K562 (cell line): ENCODE measurements around the gene COX14. TPM values are rescaled to one million over a fixed set of nuclear protein-coding genes. Genes with fewer than 3 reads are reported as not detected.
A peak's percentile ranks its signal among the peaks of the same experiment; 100 is the strongest.

Experiments
- ATAC-seq: fragments of 200-7000 bp; cut with Tn5 transposase; 3 replicates; pipeline ENCODE4 v1.9.1; 2020; ENCODE audit warnings: moderate library complexity
- BruUV-seq: library from RNA; stranded (reverse); fragments of 400-500 nt; replicated peaks from 2 replicates; lab custom pipeline; 2021; lab: Mats Ljungman, UMichigan
- CTCF ChIA-PET: fragments of 300-600 bp; formaldehyde crosslinking; extraction: SDS; loops from one replicate; lab custom pipeline; 2021; ENCODE audit warnings: low intra/inter-chr PET ratio; lab: Yijun Ruan, JAX
- POLR2A ChIA-PET: fragments of 300-600, 350-650 bp; sonication (Branson Sonifier 250); formaldehyde crosslinking; extraction: SDS; loops from one replicate; lab custom pipeline; 2021; ENCODE audit warnings: antibody characterized with exemption, inconsistent platforms; lab: Yijun Ruan, JAX
- DNase-seq, 4 experiments: peaks; one replicate each; pipeline versions ENCODE4 v3.0.0 to v3.0.0-alpha.2; 2011 to 2018; ENCODE audit warnings: low spot score in 3 of 4, mixed read lengths in 3 of 4; ENCODE audit errors: extremely low read depth in 1 of 4
- FAIRE-seq: peaks from 2 replicates; lab custom pipeline; 2011; peaks lifted over from hg19 to GRCh38; lab: Jason Lieb, UNC
- H2AFZ ChIP-seq: 2 replicates; pipeline ENCODE4 v1.6.0; 2011; ENCODE audit warnings: low read depth, low read length, control low read depth, inconsistent platforms
- H3K27ac ChIP-seq: fragments of 200-600 bp; 3 replicates; pipeline ENCODE4 v1.8.0; 2011; ENCODE audit warnings: low read depth, mild to moderate bottlenecking, control low read depth, inconsistent platforms, low read length, moderate library complexity, mixed read lengths; ENCODE audit errors: extremely low read depth
- H3K27me3 ChIP-seq, 2 experiments: fragments of 300-600 bp in 1 of 2; 2 replicates in 1 of 2; 3 replicates in 1 of 2; pipeline versions ENCODE4 v1.6.0 to v1.8.0; 2011; ENCODE audit warnings: inconsistent platforms in 2 of 2, low read length in 2 of 2, mild to moderate bottlenecking in 1 of 2, mixed read lengths in 1 of 2, moderate library complexity in 1 of 2; ENCODE audit not compliant: control insufficient read depth in 2 of 2, insufficient read depth in 2 of 2
- H3K36me3 ChIP-seq: fragments of 300-600 bp; 3 replicates; pipeline ENCODE4 v1.8.0; 2011; ENCODE audit warnings: mild to moderate bottlenecking, low read length, inconsistent platforms; ENCODE audit not compliant: control insufficient read depth, insufficient read depth
- H3K4me1 ChIP-seq, 2 experiments: fragments of 200-600 bp in 1 of 2; replicated peaks in 1 of 2; 2 replicates in 1 of 2; 3 replicates in 1 of 2; pipeline versions ENCODE4 v1.5.1 to v1.8.0; 2011; ENCODE audit warnings: inconsistent platforms in 2 of 2, low read length in 2 of 2, mild to moderate bottlenecking in 1 of 2, mixed read lengths in 1 of 2, moderate library complexity in 1 of 2; ENCODE audit not compliant: control insufficient read depth in 2 of 2, insufficient read depth in 2 of 2
- H3K4me2 ChIP-seq: 2 replicates; pipeline ENCODE4 v1.6.1; 2011; ENCODE audit warnings: low read length, control low read depth, inconsistent platforms, mixed read lengths; ENCODE audit not compliant: insufficient read depth
- H3K4me3 ChIP-seq: fragments of 200-600 bp; sonication (generic), shearing (Covaris generic); 2 replicates; pipeline ENCODE4 v1.5.1; 2016; ENCODE audit warnings: control low read depth, inconsistent platforms
- H3K79me2 ChIP-seq: fragments of 200-600 bp; 3 replicates; pipeline ENCODE4 v1.8.0; 2011; ENCODE audit warnings: low read length, inconsistent platforms; ENCODE audit not compliant: control insufficient read depth, insufficient read depth
- H3K9ac ChIP-seq, 2 experiments: 2 replicates each; pipeline versions ENCODE4 v1.6.0 to v1.6.1; 2011; ENCODE audit warnings: low read depth in 2 of 2, low read length in 2 of 2, control low read depth in 1 of 2, inconsistent platforms in 1 of 2, mild to moderate bottlenecking in 1 of 2, mixed read lengths in 1 of 2; ENCODE audit not compliant: insufficient read depth in 1 of 2
- H3K9me1 ChIP-seq: one replicate; pipeline ENCODE4 v1.6.0; 2011; ENCODE audit warnings: inconsistent platforms, mild to moderate bottlenecking, low read length, moderate library complexity; ENCODE audit not compliant: control insufficient read depth, insufficient read depth
- H3K9me3 ChIP-seq: replicated peaks from 2 replicates; pipeline ENCODE4 v1.5.1; 2011; ENCODE audit warnings: low read depth, low read length, inconsistent platforms; ENCODE audit not compliant: control insufficient read depth, insufficient read depth
- H4K20me1 ChIP-seq: replicated peaks from 2 replicates; pipeline ENCODE4 v1.6.1; 2011; ENCODE audit warnings: low read length, inconsistent platforms, mixed read lengths; ENCODE audit not compliant: control insufficient read depth, insufficient read depth
- BRD9 ChIP-seq: fragments of 450-650 bp; IDR thresholded peaks from 2 replicates; pipeline ENCODE4 v1.6.1; 2018; ENCODE audit warnings: low read depth; ENCODE audit not compliant: partially characterized antibody
- CREM ChIP-seq: IDR thresholded peaks from 2 replicates; pipeline ENCODE4 v1.6.1; 2014; ENCODE audit warnings: antibody characterized with exemption, low read depth
- ERF ChIP-seq: fragments of 450-650 bp; formaldehyde crosslinking; IDR thresholded peaks from 2 replicates; pipeline ENCODE4 v1.4.0; 2020; ENCODE audit warnings: mild to moderate bottlenecking, mixed read lengths
- ESRRB ChIP-seq: fragments of 250-450 bp; sonication (Bioruptor Pico); IDR thresholded peaks from 2 replicates; pipeline ENCODE4 v1.5.0; 2020; ENCODE audit warnings: mild to moderate bottlenecking, moderate library complexity, borderline replicate concordance
- FOSL1 ChIP-seq: fragments of 200-800 bp; sonication (Bioruptor generic); conservative IDR thresholded peaks from 2 replicates; pipeline ENCODE4 v1.6.1; 2016; ENCODE audit warnings: missing genetic modification characterization, missing compliant biosample characterization
- HDAC1 ChIP-seq, 2 experiments: fragments of 450-650 bp; IDR thresholded peaks; 2 replicates each; pipeline ENCODE4 v1.6.1; 2016 to 2017; ENCODE audit warnings: inconsistent platforms in 1 of 2, mild to moderate bottlenecking in 1 of 2, moderate library complexity in 1 of 2
- NR2C1 ChIP-seq, 2 experiments: fragments of 450-650 bp; IDR thresholded peaks; 2 replicates each; pipeline ENCODE4 v1.6.1; 2017; ENCODE audit warnings: mild to moderate bottlenecking in 2 of 2, antibody characterized with exemption in 1 of 2, inconsistent platforms in 1 of 2, missing compliant biosample characterization in 1 of 2, missing genetic modification characterization in 1 of 2
- SMARCA5 ChIP-seq: fragments of 450-650 bp; IDR thresholded peaks from 2 replicates; pipeline ENCODE4 v1.6.1; 2016
- SPI1 ChIP-seq: IDR thresholded peaks from 2 replicates; pipeline ENCODE4 v1.6.1; 2011; ENCODE audit warnings: low read depth, low read length, control low read depth, borderline replicate concordance
- XRCC5 ChIP-seq: fragments of 200-400 bp; formaldehyde crosslinking; IDR thresholded peaks from 2 replicates; pipeline ENCODE4 v1.6.1; 2017; ENCODE audit warnings: low read depth, mild to moderate bottlenecking, low read length
- ZNF316 ChIP-seq: fragments of 450-650 bp; IDR thresholded peaks from 2 replicates; pipeline ENCODE4 v1.6.1; 2016
- WGBS: fragments of 100-300 bp; shearing (Covaris generic); methylation state at CpG from one replicate; pipeline ENCODE4 v1.1.6; 2016; ENCODE audit warnings: low coverage, mixed read lengths; ENCODE audit not compliant: insufficient coverage; ENCODE audit errors: missing lambda C conversion rate; 5-methylcytosine and 5-hydroxymethylcytosine counted together
- in situ Hi-C: fragments of 300-500 bp; cut with MboI; formaldehyde crosslinking; loops from 4 replicates; pipeline ENCODE4 v1.15.0; 2018; ENCODE audit warnings: inconsistent platforms, mixed read lengths
- intact Hi-C: fragments of 100-400 bp; cut with micrococcal nuclease; formaldehyde crosslinking; loops from 2 replicates; pipeline ENCODE4 v1.14.2; 2022
- polyA plus RNA-seq, 8 experiments: library from polyadenylated mRNA; depleted of rRNA in 4 of 8; stranded (reverse) in 5 of 8; unstranded in 3 of 8; fragments of >200 nt; fragmentation: Nextera tagmentation in 2 of 8; fragmentation: Illumina TruSeq in 1 of 8; extraction: Ambion mirVana in 2 of 8; extraction: Trizol in 1 of 8; gene quantifications; 2 replicates each; pipeline versions ENCODE4 v1.2.1 to v1.2.3, GENCODE V29; 2011 to 2014; ENCODE audit warnings: inconsistent platforms in 1 of 8, missing spikeins in 1 of 8
- total RNA-seq, 7 experiments: library from RNA; depleted of rRNA in 6 of 7; stranded (reverse); fragments of >200 nt in 6 of 7; fragmentation: Illumina TruSeq in 2 of 7; extraction: Trizol in 2 of 7; gene quantifications; 2 replicates each; pipeline versions ENCODE4 v1.2.1 to v1.2.3, GENCODE V29; 2011 to 2021; ENCODE audit warnings: low replicate concordance in 1 of 7
- TF ChIP-seq, protein P1 (sequence below): sonication (generic); formaldehyde crosslinking; IDR thresholded peaks from 2 replicates; pipeline ENCODE4 v1.9.0; 2022; ENCODE audit warnings: mild to moderate bottlenecking, missing genetic modification reagents
- TF ChIP-seq, protein P2 (sequence below): fragments of 450-650 bp; formaldehyde crosslinking; IDR thresholded peaks from 2 replicates; pipeline ENCODE4 v1.4.0; 2020; ENCODE audit warnings: mild to moderate bottlenecking, mixed read lengths
- TF ChIP-seq, protein P3 (sequence below): fragments of 450-650 bp; IDR thresholded peaks from 2 replicates; pipeline ENCODE4 v1.6.1; 2018; ENCODE audit warnings: mild to moderate bottlenecking, low read depth; ENCODE audit not compliant: partially characterized antibody

The COX14 gene
- total and polyA plus RNA-seq, 9 of the 15 experiments (the other 6 are each of a cell fraction or from before 2014, with no cell fraction given): 44.4 to 269 (median 53.4) TPM

DNA sequence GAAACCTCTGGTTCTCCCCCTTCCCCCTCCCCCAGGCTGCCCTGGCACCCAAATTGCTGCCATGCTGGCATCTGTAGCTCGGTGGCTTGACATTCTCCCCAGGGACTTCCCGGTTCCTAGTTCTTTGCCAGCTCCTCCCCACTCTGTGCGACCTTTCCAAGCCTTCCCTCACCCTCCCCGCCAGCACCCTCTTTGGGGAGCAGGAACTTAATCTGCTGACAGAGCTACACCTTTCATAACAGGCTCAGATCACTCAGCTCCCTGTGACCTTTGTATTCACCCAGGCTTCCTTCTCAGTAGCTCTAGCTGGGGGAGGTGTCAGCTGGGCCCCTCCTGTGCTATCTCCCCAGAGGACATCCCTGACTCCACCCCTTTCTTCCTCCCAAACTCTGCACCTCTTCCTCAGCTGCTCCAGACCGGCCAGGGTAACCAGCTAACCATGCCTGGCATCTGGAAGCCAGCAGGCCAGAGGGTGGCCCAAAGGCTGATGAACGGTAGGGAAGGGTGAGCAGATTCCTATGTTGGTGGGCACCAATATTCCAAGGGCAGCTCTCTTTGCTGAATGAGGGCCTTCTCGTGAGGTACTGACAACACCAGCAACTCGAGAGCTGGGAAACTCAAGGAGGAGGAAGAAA, 1.8 kb upstream of the COX14 start:
- CTCF ChIA-PET: interaction anchor here (0.7 kb wide), 1 partner anchor 143 kb away, joined by 3 read pairs; no protein-coding TSS in a partner anchor
- peak overlapping the region; percentile 90 for H2AFZ ChIP-seq
- H3K9me3 ChIP-seq: no peaks in the 10 kb centered on the region
- peaks cover 29 to 48% of the 10 kb centered on the region in 2 experiments for H3K4me1 ChIP-seq
- no peaks in the 10 kb centered on the region for H3K27me3 ChIP-seq
- peak; percentile 94 for FAIRE-seq
- H4K20me1 ChIP-seq: peaks cover 5% of the 10 kb centered on the region; the same call in 1 of the 2 replicates
- peak; percentile 83 to 88 (median 87) for DNase-seq
- no peaks in the 10 kb centered on the region for H3K9me1 ChIP-seq
- H3K9ac ChIP-seq: peak overlapping the region; percentile 43 to 86
- H3K4me2 ChIP-seq: peak overlapping the region; percentile 98
- ATAC-seq: peak; percentile 31
- WGBS: 10% methylated on average over 8 of the region's 8 CpGs
- in situ Hi-C loops (no loop called here), intact Hi-C loops (no loop called here)
- H3K79me2 ChIP-seq: peaks cover 28% of the 10 kb centered on the region
- peak overlapping the region; percentile 65 for H3K27ac ChIP-seq
- POLR2A ChIA-PET: interaction anchor here (0.5 to 2.7 kb wide), 12 partner anchors 10 to 898 kb away, joined by 3 to 6 read pairs (median 3); partner anchors contain the start of genes CERS5, LIMA1 and SMARCD1
- H3K36me3 ChIP-seq: no peaks in the 10 kb centered on the region; the same call in 2 of the 3 replicates
- H3K4me3 ChIP-seq: 0 out of 2 replicates have a peak overlapping the region, but pooled peaks have one; percentile 3
- no TSS peak for BruUV-seq
- TF ChIP-seq BRD9: no peak
- TF ChIP-seq CREM: peak; percentile 7; the same call in 1 of the 2 replicates
- 0 out of 2 replicates have a peak, but pooled peaks have one; percentile 17 for TF ChIP-seq SPI1
- TF ChIP-seq, protein P1, sequence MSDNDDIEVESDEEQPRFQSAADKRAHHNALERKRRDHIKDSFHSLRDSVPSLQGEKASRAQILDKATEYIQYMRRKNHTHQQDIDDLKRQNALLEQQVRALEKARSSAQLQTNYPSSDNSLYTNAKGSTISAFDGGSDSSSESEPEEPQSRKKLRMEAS: 0 out of 2 replicates have a peak, but pooled peaks have one; percentile 7
- TF ChIP-seq SMARCA5: no peak
- TF ChIP-seq NR2C1 (IDR thresholded peaks at IDR 0.05): peak; percentile 45; the same call in 1 of the 2 replicates
- TF ChIP-seq NR2C1 (tag; IDR thresholded peaks at IDR 0.05): peak; percentile 40; the same call in 1 of the 2 replicates
- TF ChIP-seq XRCC5: no peak
- TF ChIP-seq ESRRB (CRISPR knock-in tag): no peak
- no peak for TF ChIP-seq ERF (CRISPR knock-in tag)
- TF ChIP-seq, protein P2, sequence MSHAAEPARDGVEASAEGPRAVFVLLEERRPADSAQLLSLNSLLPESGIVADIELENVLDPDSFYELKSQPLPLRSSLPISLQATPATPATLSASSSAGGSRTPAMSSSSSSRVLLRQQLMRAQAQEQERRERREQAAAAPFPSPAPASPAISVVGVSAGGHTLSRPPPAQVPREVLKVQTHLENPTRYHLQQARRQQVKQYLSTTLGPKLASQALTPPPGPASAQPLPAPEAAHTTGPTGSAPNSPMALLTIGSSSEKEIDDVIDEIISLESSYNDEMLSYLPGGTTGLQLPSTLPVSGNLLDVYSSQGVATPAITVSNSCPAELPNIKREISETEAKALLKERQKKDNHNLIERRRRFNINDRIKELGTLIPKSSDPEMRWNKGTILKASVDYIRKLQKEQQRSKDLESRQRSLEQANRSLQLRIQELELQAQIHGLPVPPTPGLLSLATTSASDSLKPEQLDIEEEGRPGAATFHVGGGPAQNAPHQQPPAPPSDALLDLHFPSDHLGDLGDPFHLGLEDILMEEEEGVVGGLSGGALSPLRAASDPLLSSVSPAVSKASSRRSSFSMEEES (CRISPR knock-in tag): no peak
- TF ChIP-seq FOSL1 (tag): no peak
- TF ChIP-seq ZNF316: peak; percentile 77
- TF ChIP-seq HDAC1 (IDR thresholded peaks at IDR 0.05): 0 out of 4 replicates have a peak, but pooled peaks of 1 of the 2 experiments have one; percentile 36
- TF ChIP-seq, protein P3, sequence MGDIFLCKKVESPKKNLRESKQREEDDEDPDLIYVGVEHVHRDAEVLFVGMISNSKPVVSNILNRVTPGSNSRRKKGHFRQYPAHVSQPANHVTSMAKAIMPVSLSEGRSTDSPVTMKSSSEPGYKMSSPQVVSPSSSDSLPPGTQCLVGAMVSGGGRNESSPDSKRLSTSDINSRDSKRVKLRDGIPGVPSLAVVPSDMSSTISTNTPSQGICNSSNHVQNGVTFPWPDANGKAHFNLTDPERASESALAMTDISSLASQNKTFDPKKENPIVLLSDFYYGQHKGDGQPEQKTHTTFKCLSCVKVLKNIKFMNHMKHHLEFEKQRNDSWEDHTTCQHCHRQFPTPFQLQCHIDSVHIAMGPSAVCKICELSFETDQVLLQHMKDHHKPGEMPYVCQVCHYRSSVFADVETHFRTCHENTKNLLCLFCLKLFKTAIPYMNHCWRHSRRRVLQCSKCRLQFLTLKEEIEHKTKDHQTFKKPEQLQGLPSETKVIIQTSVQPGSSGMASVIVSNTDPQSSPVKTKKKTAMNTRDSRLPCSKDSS: no peak
